A204.1 (cell line): Measurements from ENCODE around the gene PHF21B.
"Not testable (repeated sequence)": the region's sequence is repeated elsewhere in the genome, so short reads cannot be mapped to it uniquely, and the experiment has no call there.

ENCODE experiments used
- FAIRE-seq: peaks from 2 replicates; lab custom pipeline; 2012; peaks lifted over from hg19 to GRCh38; lab: Jason Lieb, UNC

The PHF21B gene

DNA sequence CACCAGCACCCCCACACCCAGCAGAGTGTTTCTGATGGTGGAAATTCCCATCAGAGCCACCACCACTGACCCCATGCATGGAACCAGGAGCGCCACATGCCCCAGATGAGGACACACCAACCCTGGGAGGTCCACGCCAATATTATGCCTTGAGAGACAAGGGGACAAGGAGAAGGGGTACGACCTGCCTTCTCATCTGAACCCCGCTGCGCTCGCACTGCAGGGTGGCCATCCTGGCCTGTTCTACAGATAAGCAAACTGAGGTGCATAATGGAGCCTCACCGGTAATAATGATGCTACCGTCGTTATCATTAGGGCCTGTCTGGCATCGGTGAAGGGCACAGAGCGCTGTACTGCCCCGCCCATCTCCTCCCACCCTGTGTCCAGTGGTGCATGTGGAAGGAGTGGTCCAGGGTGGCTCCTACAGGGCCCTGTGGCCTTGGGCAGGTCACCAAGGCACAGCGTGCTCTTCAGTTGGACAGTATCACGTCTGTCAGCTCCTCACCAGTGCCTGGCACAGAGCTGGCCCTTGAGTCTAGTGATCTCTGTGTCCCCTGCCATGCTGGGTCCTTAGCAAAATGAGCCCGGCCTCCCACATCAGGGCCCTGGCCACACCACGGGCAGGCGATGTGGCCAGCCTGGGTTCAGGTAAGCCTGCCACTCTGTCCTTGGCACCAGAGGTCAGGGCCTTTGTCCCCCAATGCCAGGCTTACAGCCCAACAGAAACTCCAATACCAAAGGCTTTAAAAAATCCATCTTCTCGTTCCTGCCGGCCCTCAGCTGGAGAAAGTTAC, 92.2 kb downstream of the PHF21B start:
- FAIRE-seq: no peak

GRCh38 chr22:44916281-44917231, 93.2 kb downstream of the PHF21B start:
- no peak for FAIRE-seq

GRCh38 chr22:44915441-44915840, 94.4 kb downstream of the PHF21B start:
- FAIRE-seq: no peak

DNA sequence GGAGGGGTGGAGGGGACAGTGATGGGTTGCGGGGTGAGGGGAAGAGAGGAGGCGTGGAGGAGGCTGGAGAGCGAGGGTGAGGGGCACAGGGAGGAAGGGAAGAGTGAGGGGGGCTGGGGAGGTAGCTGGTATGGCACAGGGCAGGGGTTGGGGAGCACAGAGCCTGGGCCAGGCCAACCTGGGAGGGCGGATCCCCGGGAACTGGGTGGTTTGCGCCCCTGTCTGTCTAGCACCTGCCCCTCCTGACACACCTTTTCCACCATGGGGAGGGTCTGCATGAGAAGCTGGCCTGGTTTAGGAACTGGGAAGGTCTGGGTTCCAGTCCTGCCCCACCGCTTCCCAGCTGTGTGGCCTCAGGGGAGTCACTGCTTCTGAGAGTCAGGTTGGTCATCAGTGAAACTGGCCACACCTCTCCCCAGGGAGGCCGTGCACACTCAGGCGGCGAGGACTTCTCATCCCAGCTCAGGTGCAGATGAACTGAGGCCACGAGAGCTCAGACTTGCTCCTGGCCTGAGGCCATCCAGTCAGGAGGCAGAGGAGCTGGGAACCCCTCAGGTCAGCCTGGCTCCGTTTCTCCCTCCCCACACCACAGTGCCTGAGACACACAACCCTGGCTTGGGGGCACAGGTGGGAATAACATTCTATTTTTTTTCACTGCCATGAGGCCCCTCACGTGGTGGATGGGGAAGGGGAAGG, 95.6 kb downstream of the PHF21B start:
- FAIRE-seq: no peak

DNA sequence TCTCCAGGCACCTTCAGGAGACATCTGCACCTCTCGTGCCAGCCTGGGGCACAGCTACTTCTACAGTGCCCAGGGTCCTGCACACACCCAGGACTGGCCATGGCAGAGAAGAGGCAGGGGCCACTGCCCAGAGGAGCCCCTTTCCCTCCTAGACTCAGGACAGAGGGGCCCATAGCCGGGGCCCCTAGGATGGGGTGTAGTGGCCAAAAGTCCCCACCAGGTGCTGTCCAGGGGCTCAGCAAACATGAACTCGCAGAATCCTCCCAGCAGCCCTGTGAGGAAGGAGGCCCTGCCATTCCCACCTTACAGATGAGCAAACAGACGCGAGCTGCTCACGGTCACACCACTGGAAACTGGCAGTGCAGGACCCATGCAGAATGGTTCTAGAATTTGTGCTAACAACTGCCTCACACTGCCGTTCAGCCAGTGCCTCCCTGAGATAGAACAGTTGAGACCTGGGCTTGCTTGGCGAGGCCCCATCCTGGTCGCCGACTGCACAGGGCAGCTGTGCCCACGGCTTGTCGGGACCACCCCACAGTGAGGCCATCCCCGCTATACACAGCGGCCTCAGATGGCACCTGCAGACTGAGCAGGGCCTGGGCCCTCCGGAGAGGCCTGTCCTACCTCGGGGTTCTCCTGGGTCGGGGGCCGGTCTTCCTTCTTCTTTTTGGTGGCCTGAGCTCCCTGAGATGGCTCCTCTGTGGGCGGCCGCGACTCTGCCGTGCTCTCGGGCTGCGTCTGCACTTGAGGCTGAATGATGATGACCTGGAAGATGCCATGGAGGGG, 96.4 kb downstream of the PHF21B start:
- FAIRE-seq: no peak

DNA sequence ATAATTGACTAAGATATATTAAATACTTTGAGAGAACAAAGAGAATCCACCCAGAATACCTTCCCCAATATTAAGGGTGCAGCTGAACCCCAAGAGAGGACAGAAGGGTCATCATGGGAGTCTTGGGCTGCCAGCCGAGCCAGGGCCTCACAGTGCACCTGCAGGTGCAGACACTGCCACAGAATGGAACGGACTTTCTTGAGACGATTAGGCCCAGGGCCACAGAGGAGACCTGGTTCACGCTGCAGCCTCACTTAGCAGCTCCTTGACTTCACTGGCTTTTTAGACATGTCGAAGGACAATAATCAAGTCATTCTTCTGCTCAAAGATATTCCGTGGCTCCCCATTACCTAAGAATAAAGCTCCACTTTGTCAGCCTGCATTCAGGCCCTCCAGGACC, 100.6 kb downstream of the PHF21B start:
- no peak for FAIRE-seq

DNA sequence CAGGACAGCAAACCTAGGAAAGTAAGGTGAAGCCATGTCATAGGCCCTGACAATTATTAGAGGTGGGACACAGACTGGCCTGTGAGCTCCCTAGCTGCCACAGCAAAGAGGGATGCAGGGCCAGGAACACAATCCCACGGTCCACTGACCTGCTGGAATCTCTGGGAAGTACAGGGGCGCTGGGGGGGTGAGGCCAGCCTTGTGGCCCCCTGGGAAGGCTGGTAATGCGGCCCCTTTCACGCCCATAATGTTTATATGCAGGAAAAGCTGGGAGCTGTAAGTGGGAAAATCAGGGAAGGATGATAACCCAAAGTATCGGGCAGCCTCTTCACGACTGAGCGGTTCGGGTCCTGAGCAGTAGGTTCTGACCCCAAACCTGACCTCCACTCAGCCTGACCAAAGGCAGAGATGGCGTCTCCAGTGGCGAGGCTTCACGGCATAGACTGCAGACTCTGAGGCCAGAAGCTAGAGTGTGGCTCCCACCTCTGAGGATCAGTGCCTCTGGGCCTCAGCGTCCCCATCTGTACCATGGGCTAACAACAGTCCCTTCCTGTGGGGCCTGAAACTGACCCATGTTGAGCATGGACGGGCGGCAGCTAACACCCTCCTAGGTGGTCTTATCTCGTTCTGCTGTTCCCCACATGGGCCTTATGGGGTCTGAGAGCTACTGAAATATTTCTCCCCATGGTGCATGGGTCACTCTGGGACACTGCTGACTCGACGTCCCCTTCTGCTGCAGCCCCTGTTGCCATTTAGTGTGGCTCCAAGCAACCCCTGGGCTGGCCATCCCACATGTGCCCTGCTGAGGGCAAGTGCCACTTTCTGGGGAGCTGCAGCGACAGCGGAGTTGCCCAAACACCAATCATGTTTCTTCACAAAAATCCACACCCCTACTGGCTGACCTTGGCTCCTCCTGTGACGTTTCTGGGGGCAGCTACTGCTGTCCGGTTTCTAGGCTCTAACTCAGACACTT, 101.8 kb downstream of the PHF21B start:
- FAIRE-seq: no peak

GRCh38 chr22:44906999-44907644, 102.7 kb downstream of the PHF21B start:
- no peak for FAIRE-seq

GRCh38 chr22:44906248-44906936, 103.4 kb downstream of the PHF21B start:
- no peak for FAIRE-seq

DNA sequence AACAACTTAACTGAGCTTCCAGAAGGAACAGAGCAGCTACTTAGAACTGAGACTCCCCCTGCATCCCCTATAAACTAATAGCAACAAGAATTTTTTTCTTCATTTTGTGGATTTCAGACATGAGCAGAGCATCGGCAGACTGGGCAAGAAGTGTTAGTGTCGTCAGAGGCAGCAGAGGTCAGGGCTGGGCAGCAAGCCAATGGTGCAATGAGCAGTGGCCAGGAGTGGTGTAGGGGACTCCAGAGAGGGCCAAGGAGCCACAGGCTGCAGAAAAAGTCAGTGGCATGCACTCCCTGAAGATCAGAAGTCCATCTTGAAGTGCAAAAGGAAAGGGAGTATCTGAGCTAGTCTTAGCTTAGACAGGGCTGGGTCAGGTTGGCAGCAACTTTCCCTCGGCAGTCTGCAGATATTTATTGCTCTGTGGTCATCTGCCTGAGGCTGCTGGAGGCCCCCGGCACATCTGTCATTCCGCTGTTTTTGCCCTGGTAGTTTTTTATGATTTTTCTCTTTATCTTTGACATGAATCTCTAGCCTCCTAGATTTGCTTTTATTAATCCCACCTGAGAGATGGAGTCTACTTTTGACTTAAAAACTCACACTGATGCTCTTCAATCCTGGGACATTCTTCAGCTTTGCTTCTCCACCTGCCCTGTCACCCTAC, 105.2 kb downstream of the PHF21B start:
- not testable (repeated sequence) for FAIRE-seq

GRCh38 chr22:44903164-44903563, 106.6 kb downstream of the PHF21B start:
- not testable (repeated sequence) for FAIRE-seq

DNA sequence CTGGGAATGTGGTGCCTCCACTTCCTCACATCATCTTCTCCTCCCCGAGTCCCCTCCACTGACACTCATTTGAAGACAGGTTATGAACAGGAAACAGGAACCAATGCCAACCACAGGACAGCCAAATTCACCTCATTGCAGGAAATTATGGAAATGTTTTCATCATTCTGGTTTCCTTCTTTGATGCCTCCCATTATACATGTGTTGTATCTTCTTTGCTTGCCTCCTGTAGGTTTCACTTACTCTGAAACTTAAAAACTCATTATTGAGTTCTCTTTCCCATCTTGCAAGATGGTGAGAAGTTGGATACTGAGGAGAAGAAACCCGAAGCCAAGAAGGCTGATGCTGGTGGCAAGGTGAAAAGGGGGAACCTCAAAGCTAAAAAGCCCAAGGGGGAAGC, 108.5 kb downstream of the PHF21B start:
- no peak for FAIRE-seq

DNA sequence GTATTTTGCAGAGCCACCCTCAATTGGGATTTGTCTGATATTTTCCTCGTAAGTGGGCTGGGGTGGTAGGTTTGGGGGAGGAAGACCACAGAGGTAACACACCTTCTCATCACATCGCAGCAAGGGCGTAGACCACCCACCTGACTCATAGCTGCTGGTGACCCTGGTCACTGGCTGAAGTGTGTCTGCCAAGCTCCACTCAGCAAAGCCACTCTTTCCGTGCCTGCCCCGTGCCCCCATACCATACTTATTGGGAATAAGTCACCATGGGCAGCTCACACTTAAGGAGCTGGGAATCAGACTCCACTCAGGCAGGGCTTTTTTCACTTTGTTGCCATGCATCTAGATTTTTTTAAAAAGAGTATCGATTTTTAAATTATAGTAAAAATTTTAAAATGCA, 111.6 kb downstream of the PHF21B start:
- no peak for FAIRE-seq

GRCh38 chr22:44895296-44896055, 114.3 kb downstream of the PHF21B start:
- no peak for FAIRE-seq

DNA sequence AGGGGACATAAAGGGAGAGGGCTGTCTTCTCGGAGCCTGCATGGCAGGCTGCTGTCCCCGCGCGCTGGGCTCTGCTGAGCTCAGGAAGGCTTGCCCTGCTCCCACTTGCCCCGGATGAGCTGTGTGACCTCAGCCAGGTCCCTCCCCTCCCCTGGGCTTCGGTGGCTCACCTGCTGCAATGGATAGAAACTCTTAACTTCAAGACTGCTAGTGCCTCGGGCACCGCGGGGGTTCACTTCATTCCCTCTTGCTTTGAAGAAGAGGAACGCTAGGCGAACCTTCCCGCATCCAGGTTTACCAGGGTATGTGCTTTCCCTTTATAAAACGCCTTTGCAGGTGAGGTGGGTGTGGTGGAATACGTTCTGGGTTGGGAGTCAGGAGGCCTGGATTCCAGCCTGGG, 115.0 kb downstream of the PHF21B start:
- FAIRE-seq: no peak

DNA sequence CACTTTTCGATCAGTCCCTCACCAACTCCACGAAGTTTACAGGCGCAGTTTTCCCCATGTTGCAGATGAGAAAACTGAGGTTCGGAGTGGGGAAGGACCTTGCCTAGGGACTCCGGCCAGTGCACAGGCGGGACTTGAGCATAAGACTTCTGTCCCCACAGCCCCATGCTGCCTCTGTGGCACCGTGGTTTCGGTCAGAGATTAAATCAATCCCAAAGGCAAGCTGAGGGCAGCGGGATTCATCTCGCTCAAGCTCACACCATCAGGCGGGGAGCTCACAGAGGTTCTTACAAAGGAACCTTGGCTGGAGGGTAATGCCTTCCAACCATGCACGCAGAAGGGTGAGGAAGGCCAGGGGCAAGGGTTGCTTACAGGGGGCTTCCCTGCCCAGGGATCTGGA, 115.5 kb downstream of the PHF21B start:
- no peak for FAIRE-seq

- no peak for FAIRE-seq
Observed at GRCh38 chr22:44893731-44894080, 116.1 kb downstream of the PHF21B start.
